WTC11 (cell line): ENCODE results near the gene PLEKHH2. TPM values are rescaled to one million over a fixed set of nuclear protein-coding genes. Genes with fewer than 3 reads are reported as not detected.
"Not testable (repeated sequence)": the region's sequence is repeated elsewhere in the genome, so short reads cannot be mapped to it uniquely, and the experiment has no call there.

ENCODE experiments used
- ATAC-seq: fragments of 200-7000 bp; cut with Tn5 transposase; 2 replicates; pipeline ENCODE4 v1.10.0; 2021; ENCODE audit warnings: mild to moderate bottlenecking, moderate library complexity
- CTCF ChIA-PET: fragments of 300-600 bp; sonication (Branson Sonifier 250); formaldehyde crosslinking; loops from one replicate; lab custom pipeline; 2021; ENCODE audit warnings: antibody characterized with exemption; lab: Charles Lee
- POLR2A ChIA-PET: fragments of 350-600 bp; sonication (Branson Sonifier 250); formaldehyde crosslinking; loops from one replicate; lab custom pipeline; 2021; ENCODE audit warnings: antibody characterized with exemption; lab: Charles Lee
- DNase-seq: peaks from one replicate; pipeline ENCODE4 v3.0.0; 2021; ENCODE audit warnings: low spot score
- H3K27ac Mint-ChIP-seq: 2 replicates; pipeline ENCODE4 v1.8.0; 2021; ENCODE audit warnings: mixed read lengths
- H3K27me3 Mint-ChIP-seq: 2 replicates; pipeline ENCODE4 v1.8.0; 2021; ENCODE audit warnings: low read depth, mild to moderate bottlenecking, moderate library complexity, mixed read lengths
- H3K36me3 Mint-ChIP-seq: 2 replicates; pipeline ENCODE4 v1.8.0; 2021; ENCODE audit warnings: mixed read lengths
- H3K4me1 Mint-ChIP-seq: 2 replicates; pipeline ENCODE4 v1.8.0; 2022; ENCODE audit warnings: mixed read lengths
- H3K4me3 Mint-ChIP-seq: 2 replicates; pipeline ENCODE4 v1.8.0; 2021; ENCODE audit warnings: mild to moderate bottlenecking, moderate library complexity, mixed read lengths
- H3K9me3 Mint-ChIP-seq: 2 replicates; pipeline ENCODE4 v1.8.0; 2021; ENCODE audit warnings: mixed read lengths
- AFF4 ChIP-seq: sonication (generic); formaldehyde crosslinking; IDR thresholded peaks from 2 replicates; pipeline ENCODE4 v1.8.1; 2023; ENCODE audit warnings: mild to moderate bottlenecking, missing genetic modification reagents, borderline replicate concordance
- ARID4B ChIP-seq: sonication (generic); formaldehyde crosslinking; IDR thresholded peaks from 2 replicates; pipeline ENCODE4 v1.8.0; 2023; ENCODE audit warnings: missing genetic modification reagents, mild to moderate bottlenecking, borderline replicate concordance
- CREM ChIP-seq: sonication (generic); formaldehyde crosslinking; IDR thresholded peaks from 2 replicates; pipeline ENCODE4 v1.8.1; 2022; ENCODE audit warnings: mild to moderate bottlenecking, missing genetic modification reagents, moderate library complexity
- E2F1 ChIP-seq: sonication (generic); formaldehyde crosslinking; IDR thresholded peaks from 2 replicates; pipeline ENCODE4 v1.8.0; 2022; ENCODE audit warnings: mild to moderate bottlenecking, missing genetic modification reagents
- EMX1 ChIP-seq: fragments of 250-450 bp; sonication (Bioruptor Pico); IDR thresholded peaks from 2 replicates; pipeline ENCODE4 v1.8.0; 2021; ENCODE audit warnings: mild to moderate bottlenecking
- FOXK1 ChIP-seq: sonication (generic); formaldehyde crosslinking; IDR thresholded peaks from 2 replicates; pipeline ENCODE4 v1.8.0; 2022; ENCODE audit warnings: mild to moderate bottlenecking, moderate library complexity, missing genetic modification reagents
- GABPB1 ChIP-seq: sonication (generic); formaldehyde crosslinking; IDR thresholded peaks from 2 replicates; pipeline ENCODE4 v1.8.1; 2023; ENCODE audit warnings: mild to moderate bottlenecking, missing genetic modification reagents
- GRHL2 ChIP-seq: fragments of 250-450 bp; sonication (Bioruptor Pico); IDR thresholded peaks from 2 replicates; pipeline ENCODE4 v1.8.0; 2022; ENCODE audit warnings: mild to moderate bottlenecking, moderate library complexity; ENCODE audit not compliant: insufficient replicate concordance, severe bottlenecking
- MXD4 ChIP-seq: fragments of 250-450 bp; sonication (Bioruptor Pico); IDR thresholded peaks from 2 replicates; pipeline ENCODE4 v1.8.0; 2021; ENCODE audit warnings: mild to moderate bottlenecking, moderate library complexity, borderline replicate concordance
- SMAD3 ChIP-seq: sonication (generic); formaldehyde crosslinking; IDR thresholded peaks from 2 replicates; pipeline ENCODE4 v1.8.0; 2022; ENCODE audit warnings: missing genetic modification reagents, mild to moderate bottlenecking, borderline replicate concordance
- ZNF396 ChIP-seq: fragments of 250-450 bp; sonication (Bioruptor Pico); IDR thresholded peaks from 2 replicates; pipeline ENCODE4 v1.8.0; 2021; ENCODE audit warnings: mild to moderate bottlenecking, moderate library complexity, borderline replicate concordance
- total RNA-seq: library from RNA; stranded (reverse); gene quantifications from 3 replicates; pipeline ENCODE4 v1.2.3, GENCODE V29; 2021
- TF ChIP-seq, protein P1 (sequence below): sonication (generic); formaldehyde crosslinking; IDR thresholded peaks from 2 replicates; pipeline ENCODE4 v1.8.1; 2023; ENCODE audit warnings: mild to moderate bottlenecking, missing genetic modification reagents, moderate library complexity
- TF ChIP-seq, protein P2 (sequence below): fragments of 250-450 bp; sonication (Bioruptor Pico); IDR thresholded peaks from 2 replicates; pipeline ENCODE4 v1.9.0; 2021; ENCODE audit warnings: moderate library complexity, mild to moderate bottlenecking, inconsistent platforms, borderline replicate concordance
- TF ChIP-seq, protein P3 (sequence below): sonication (generic); formaldehyde crosslinking; IDR thresholded peaks from 2 replicates; pipeline ENCODE4 v1.8.1; 2022; ENCODE audit warnings: low read depth, mild to moderate bottlenecking, moderate library complexity, missing genetic modification reagents, borderline replicate concordance

PLEKHH2 gene
- total RNA-seq, 1 experiment from 2014 or later, result 5.8 TPM

DNA sequence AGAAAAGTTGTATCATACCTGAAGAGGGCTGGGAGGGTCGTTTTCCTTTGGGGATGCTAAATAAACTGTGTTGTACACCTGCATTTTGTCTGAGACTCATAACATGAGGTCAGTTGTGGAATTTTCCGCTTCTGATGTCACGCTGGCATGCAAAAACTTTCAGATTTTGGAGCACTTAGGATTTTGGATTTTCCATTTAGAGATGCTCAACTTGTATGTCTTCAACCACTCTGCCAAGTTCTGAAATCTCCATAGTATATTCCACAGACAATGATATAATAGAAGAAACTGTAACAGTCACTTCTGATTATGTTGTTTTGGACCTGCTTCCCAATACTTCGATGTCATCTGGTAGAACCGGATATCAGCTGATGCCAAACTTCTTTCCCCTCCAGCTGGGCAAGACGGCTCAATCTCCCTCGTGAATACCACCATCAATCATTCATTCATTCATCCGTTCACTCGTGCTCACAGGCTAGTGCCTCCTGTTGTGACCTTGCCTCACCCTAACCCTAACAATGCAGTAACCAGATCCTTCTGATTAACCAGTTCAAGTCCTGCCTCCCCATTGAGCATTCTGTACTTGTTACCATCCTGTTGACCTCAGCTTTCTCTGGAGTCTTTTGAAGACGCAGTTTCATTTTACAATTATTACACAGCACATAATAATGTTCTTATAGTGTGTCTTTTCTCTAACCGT lies 5.3 kb upstream of the PLEKHH2 start (continued):
- no peak for TF ChIP-seq MXD4 (CRISPR knock-in tag)

DNA sequence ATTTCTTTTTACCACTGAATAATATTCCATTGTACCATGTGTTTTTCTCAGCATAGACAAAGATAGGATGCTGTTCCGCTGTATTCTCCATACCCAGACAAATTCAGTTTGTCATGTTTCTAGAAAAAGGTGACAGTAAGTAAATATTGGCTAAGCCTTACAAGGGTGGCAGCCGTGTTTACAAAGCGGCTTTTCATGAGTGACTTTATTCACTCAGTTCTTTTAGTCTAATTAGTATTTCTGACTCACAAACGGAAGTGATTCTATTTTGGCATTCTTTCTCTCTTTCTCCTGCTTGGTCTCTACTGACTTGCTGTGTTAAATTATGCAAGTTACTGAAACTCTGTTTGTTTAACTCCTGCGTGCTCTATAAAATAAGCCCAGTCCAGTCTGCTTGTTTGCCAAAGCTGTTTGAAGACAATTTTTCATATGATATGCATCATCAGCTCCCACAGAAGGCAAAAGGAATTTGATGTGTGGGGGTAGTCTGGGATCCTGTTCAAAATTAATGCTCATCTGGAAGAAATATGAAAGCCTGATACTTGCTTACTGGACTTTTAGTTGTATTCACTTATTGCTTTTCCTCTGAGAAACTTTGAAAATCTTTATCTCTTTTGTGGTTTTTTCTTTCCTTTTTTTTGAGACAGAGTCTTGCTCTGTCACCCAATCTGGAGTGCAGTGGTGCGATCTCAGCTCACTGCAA lies 2.3 kb upstream of the PLEKHH2 start:
- TF ChIP-seq GABPB1 (CRISPR knock-in tag), result peak; percentile 83
- TF ChIP-seq EMX1 (CRISPR knock-in tag), result no peak
- ChIA-PET CTCF (no interaction called here), POLR2A (no interaction called here)

DNA sequence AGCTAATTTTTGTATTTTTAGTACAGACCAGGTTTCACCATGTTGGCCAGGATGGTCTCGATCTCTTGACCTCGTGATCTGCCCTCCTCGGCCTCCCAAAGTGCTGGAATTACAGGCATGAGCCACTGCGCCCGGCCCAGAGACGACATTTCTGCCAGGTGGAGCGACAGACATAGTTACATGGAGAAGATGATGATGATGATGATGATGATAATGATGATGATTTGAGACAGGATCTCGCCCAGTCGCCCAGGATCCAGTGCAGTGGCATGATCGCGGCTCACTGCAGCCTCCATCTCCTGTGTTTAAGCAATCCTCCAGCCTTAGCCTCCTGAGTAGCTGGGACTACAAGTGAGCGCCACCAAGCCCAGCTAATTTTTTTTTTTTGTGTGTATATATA lies 907 bp upstream of the PLEKHH2 start:
- ChIA-PET CTCF (interaction anchor here (1.1 to 2.1 kb wide), 5 partner anchors 26 to 496 kb away, joined by 3 to 9 read pairs (median 3); no protein-coding TSS in a partner anchor), POLR2A (interaction anchor here (0.6 kb wide), 1 partner anchor 533 kb away, joined by 4 read pairs; the partner anchor contains the start of gene PPM1B)
- H3K27ac Mint-ChIP-seq, H3K9me3 Mint-ChIP-seq, H3K36me3 Mint-ChIP-seq, ATAC-seq, DNase-seq: not testable (repeated sequence)
- Mint-ChIP-seq H3K4me1 (peaks cover 25% of the 10 kb centered on the region), H3K27me3 (peaks cover 23% of the 10 kb centered on the region), H3K4me3 (peak overlapping the region; percentile 42; the same call in 1 of the 2 replicates)

More for the DNA sequence above, 2.3 kb upstream of the PLEKHH2 start:
- Mint-ChIP-seq H3K36me3 (peaks cover 4% of the 10 kb centered on the region; the same call in 1 of the 2 replicates), H3K9me3 (peaks cover 5% of the 10 kb centered on the region), H3K4me3 (no peak overlapping the region), H3K27me3 (peaks cover 23% of the 10 kb centered on the region), H3K4me1 (peaks cover 25% of the 10 kb centered on the region), H3K27ac (no peak overlapping the region)
- no peak for ATAC-seq
- DNase-seq, result no peak

- H3K27ac Mint-ChIP-seq, result 0 out of 2 replicates have a peak overlapping the region, but pooled peaks have one; percentile 44
- ATAC-seq (no peak), DNase-seq (no peak)
- peaks cover 25% of the 10 kb centered on the region for H3K4me1 Mint-ChIP-seq
- peaks cover 5% of the 10 kb centered on the region for H3K9me3 Mint-ChIP-seq
- CTCF ChIA-PET, result interaction anchor here (0.5 to 2.1 kb wide), 9 partner anchors 21 to 497 kb away, joined by 3 to 9 read pairs (median 3); partner anchors contain the start of gene DYNC2LI1
- peak overlapping the region; percentile 80 for H3K4me3 Mint-ChIP-seq
- peaks cover 4% of the 10 kb centered on the region; the same call in 1 of the 2 replicates for H3K36me3 Mint-ChIP-seq
- POLR2A ChIA-PET, result interaction anchor here (0.6 kb wide), 1 partner anchor 18 kb away, joined by 3 read pairs; no protein-coding TSS in a partner anchor
- peaks cover 23% of the 10 kb centered on the region for H3K27me3 Mint-ChIP-seq
- TF ChIP-seq, protein P1, sequence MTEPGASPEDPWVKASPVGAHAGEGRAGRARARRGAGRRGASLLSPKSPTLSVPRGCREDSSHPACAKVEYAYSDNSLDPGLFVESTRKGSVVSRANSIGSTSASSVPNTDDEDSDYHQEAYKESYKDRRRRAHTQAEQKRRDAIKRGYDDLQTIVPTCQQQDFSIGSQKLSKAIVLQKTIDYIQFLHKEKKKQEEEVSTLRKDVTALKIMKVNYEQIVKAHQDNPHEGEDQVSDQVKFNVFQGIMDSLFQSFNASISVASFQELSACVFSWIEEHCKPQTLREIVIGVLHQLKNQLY (CRISPR knock-in tag), result no peak
- TF ChIP-seq CREM (no peak), E2F1 (no peak), ARID4B (no peak), AFF4 (CRISPR knock-in tag) (no peak), SMAD3 (CRISPR knock-in tag) (no peak), ZNF396 (CRISPR knock-in tag) (no peak), FOXK1 (no peak), GRHL2 (CRISPR knock-in tag) (no peak)
- TF ChIP-seq, protein P2, sequence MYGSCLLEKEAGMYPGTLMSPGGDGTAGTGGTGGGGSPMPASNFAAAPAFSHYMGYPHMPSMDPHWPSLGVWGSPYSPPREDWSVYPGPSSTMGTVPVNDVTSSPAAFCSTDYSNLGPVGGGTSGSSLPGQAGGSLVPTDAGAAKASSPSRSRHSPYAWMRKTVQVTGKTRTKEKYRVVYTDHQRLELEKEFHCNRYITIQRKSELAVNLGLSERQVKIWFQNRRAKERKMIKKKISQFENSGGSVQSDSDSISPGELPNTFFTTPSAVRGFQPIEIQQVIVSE (CRISPR knock-in tag), result no peak
- TF ChIP-seq, protein P3, sequence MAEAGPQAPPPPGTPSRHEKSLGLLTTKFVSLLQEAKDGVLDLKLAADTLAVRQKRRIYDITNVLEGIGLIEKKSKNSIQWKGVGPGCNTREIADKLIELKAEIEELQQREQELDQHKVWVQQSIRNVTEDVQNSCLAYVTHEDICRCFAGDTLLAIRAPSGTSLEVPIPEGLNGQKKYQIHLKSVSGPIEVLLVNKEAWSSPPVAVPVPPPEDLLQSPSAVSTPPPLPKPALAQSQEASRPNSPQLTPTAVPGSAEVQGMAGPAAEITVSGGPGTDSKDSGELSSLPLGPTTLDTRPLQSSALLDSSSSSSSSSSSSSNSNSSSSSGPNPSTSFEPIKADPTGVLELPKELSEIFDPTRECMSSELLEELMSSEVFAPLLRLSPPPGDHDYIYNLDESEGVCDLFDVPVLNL (CRISPR knock-in tag), result no peak
These were observed 439 bp upstream of the PLEKHH2 start for GRCh38 chr2:43636621-43637020.
